Stimulated activated CD8-positive, alpha-beta memory T cell treated with anti-CD3 and anti-CD28 coated beads, Interleukin-2, amount 100 ng/mL, for 1 hour (primary cell): ENCODE results near the gene B4GALT3.

ENCODE experiments used
- DNase-seq, 2 donors: peaks; one replicate each; pipeline ENCODE4 v3.0.0-alpha.2; 2020; ENCODE audit warnings: low read depth in 2 of 2

Gene B4GALT3

DNA sequence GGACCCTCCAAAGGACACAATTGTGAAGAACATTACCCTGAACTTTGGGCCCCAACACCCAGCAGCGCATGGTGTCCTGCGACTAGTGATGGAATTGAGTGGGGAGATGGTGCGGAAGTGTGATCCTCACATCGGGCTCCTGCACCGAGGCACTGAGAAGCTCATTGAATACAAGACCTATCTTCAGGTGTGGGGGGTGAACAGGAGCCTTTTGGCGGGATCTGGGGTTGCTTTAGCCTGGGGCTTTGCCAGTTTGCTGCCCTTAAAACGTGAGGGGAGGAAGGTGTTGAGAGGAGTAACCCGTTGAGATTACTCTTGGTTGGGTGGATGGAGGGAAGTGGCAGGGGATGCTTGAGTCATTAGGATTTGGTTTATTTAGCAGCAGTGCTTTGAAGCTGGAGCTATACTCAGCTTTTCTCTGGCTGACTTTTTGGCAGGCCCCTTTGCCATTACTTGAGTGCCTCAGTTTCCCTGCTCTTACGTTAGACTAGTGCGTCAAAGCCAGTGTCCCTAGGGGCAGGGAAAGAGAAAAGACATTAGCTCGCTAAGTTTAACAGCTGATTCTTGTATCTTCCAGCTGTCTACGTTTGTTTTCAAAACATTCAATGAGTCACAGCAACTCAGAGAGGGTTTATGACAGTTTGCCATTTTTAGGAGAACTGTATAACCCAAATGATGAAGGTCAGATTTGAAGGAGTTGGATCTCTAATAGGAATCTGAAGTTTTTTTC lies 29.3 kb upstream of the B4GALT3 start:
- DNase-seq = no peak

- DNase-seq = peak; percentile 90 to 92
These were observed 24.8 kb upstream of the B4GALT3 start, which contains the start of gene NDUFS2 for GRCh38 chr1:161201836-161202712. NDUFS2 (plus strand) TSS chr1:161202367; CDS start chr1:161202386, 19 bp downstream.

DNA sequence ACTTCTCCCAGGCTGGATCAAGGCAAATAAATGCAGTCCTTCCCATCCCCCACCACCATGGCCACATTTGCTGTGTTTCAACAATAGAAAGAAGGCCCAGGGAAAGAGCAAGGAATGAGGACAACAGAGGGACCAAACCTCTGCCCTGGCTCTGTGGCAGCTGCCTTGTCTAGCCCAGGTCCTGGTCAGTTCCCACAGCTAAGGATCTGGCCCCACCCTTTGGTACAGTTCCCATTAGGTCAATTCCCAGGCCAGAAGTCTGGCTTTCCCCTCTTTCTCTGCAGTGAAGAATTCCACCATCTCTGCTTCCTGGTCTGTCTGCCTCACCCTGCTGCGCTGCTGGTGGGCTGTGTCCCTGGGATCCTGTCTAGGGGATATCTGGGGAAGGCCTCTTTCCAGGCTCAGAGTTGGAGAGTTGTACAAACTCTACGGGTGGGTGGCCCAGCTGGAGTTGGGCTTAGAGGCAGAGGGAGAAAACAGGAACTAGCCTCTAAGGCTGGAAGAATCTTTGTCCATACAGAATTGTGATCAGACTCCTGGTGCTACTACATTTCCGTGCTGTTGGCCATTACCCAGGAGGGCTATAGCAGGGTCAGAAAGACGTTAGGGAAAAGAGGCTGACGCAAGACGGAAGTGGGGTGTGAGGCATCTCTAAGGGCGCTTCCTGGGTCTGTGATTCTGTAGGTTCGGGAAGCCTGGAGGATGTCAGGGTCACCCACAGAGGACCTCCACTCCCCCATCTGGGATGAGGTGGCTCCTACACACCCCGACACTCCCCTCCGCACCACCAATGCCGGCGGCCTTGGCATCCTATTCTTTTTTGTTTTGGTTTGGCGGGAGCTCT lies 23.9 kb upstream of the B4GALT3 start:
- no peak for DNase-seq

GRCh38 chr1:161200421-161200991 lies 23.2 kb upstream of the B4GALT3 start:
- DNase-seq = no peak

GRCh38 chr1:161199506-161200139 lies 22.3 kb upstream of the B4GALT3 start:
- DNase-seq = no peak

- no peak for DNase-seq
These were observed 21.7 kb upstream of the B4GALT3 start, which contains the start of gene ADAMTS4 for GRCh38 chr1:161198897-161199431. ADAMTS4 (minus strand) TSS chr1:161199054; CDS start chr1:161198627, 427 bp downstream.

GRCh38 chr1:161198194-161198896 lies 21.0 kb upstream of the B4GALT3 start:
- DNase-seq = no peak

DNA sequence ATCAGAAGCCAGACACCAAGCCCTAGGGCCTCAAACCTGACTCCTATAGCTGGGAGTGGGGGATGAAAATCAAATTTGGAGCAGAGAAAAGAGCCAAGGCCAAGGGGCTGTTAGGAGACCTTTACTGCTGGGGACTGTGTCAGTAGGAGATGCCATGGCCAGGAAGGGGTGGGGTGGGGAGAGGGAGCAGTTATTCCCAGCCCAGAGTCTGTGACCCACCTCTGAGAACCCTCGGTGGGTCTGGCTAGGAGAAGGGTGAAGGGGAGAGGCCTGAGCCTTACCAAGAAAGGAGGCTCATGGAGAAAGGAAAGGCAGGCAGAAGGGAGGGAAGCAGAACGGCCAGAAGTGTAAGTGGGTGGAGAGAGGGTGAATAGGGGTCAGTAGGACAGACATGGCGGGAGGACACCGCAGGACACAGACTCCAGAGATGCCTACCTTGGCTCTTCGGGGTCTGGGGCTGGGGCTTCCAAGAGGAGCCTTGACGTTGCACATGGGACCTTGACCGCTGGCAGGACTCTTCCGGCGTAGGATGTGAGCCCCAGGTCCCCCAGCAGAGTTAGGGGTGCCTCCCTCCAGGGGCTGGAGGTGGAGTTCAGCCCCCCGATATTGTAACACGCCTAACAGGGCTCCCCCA lies 20.4 kb upstream of the B4GALT3 start:
- DNase-seq = no peak

DNA sequence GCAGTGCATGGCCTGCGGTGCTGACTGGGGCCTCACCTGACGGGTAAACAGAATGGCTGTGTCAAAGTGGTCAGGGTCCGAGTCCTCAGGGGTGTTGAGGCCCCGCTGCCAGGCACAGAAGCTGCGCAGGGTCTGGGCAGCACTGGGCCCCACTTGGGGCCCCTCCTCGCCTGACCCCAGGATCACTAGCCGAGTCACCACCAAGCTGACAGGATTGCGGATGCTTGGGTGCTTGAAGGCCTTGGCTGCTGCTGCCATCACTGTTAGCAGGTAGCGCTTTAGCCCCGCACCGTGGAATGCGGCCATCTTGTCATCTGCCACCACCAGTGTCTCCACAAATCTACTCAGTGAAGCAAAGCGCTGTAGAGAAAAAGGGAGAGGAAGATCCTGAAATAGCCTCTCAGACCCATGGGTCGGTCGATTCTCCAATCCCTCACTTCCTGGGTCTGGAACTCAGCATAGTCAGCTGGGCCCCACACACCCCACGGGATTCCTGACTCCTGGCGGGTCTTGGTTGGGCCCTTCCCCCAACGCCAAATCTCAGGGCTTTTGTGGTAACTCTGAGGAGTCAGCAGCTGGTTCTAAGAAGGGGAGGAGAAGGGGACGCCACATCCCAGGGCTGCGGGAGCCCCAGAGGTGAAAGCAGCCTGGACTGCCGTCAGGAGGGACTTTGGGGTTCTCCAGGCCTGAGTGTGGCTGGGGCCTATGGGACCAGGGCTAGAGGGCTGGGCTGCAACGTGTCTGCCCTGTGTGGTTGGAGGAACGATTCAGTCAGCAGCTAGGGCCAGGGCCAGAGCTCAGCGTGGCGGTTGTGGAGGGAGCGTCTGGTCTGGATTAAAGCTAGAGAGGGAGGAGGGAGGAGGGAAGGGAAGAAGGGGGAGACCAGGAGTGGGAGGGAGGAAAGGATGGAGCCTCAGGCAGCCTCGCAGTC lies 19.5 kb upstream of the B4GALT3 start:
- DNase-seq = no peak

GRCh38 chr1:161196111-161196510 lies 18.8 kb upstream of the B4GALT3 start:
- no peak for DNase-seq

DNA sequence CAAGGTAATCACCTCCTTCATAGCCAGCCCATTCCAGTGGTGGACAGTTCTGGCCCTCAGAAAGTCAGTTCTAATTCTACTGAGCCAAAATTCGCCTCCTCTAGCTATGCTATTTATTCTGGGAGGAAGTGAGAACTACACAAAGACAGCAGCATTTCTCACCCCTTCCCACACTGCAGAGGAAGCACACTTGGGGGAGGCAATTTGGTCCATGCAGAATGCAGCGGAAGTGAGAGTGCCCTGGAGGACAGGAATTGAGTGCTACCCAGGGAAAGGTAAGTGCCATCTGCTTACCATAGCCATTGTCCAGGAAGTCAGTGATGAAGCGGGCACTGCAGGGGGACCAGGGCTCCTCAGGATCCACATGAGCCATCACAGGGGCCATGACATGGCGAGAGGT lies 17.9 kb upstream of the B4GALT3 start:
- DNase-seq = no peak

- DNase-seq = no peak
These were observed 16.4 kb upstream of the B4GALT3 start for GRCh38 chr1:161193561-161194235.

DNA sequence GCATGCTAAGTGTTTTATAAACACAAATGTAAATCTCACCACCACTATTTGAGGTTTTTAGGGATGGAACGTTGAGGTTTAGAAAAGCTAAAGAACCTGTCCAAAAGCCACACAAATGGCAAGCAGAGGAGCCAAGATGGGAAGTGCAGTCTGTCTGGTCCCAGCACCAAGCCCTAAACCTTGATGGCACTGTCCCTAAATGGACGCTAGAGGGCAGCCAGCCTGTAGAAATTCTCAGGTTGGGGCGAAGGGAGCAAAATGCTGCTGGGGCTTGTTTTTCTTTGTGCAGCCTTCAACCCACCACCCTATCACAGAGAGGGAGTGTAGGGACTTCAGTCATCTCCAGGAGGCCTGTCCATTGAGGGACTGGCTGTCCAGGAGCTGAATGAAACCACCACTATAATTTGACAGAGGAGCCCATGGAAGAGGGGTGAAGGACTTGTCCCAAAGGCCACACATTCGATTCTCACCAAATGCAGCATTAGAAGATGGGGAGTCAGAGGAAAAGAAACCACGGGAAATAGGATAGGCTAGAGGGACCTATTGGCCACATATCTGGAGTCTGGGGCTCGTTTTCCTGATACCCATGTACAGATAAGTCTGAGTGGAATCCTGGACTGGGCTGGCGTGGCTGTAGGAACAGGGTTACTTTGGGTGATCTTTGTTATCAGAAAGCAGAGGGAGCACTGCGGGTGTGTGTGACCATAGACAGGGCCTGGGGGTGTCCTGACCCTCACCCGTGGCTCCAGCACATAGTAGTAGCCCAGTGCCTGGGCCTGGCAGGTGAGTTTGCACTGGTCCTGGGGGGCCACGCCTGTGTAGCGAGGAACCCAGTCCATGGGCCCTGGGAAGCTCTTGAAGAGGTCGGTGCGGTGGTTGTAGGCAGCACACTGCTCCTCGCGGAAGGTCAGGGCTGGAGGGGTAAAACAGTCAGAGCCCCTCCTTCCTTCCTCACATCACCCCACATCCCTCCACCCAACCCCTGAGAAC lies 15.5 kb upstream of the B4GALT3 start:
- DNase-seq = peak in 1 of 2 donors; percentile 35

DNA sequence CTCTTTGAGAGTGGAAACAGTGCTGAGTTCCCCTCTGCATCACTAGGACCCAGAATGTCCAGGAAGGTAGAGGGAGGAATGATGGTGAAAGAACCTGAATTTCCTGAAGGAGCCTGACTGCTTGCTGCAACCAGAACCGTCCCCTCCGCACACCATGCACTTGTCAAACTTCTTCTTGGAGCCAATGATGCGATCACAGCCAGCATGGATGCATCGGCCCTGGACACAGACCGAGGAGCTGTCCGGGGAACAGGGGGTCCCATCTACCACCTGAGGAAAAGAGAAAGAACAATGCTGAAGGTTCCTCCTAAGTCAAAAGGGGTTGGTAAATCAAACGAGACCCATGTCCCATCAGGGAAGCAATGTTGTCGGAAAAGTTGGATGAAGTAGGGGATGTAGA lies 14.7 kb upstream of the B4GALT3 start:
- DNase-seq = no peak

DNA sequence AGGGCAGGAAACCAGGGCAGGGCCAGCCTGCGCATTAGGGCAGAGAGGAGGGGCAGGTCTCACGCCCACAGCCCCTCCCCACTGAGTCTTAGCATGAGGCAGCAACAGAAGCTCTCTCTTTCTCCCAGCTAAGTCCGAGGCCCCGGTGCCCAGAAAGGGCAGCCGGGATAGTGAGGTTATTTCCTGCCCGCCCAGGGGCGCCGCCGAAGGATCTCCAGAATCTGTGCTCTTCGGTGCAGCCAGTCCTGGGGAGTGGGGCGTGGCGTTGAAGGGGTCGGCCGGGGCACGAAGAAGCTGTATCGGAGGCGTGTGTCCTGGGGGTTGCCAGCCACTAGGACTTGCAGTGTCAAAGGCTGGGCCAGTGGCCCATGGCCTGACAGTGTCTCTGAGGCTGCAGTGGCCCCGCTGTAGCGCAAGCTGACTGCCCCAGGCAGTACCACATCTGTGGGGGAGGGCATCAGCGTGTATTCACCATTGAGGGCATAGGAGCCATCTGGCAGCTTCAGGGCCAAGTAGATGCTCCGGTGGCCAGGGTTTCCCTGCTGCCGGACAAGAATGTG lies 13.7 kb upstream of the B4GALT3 start:
- DNase-seq = no peak

GRCh38 chr1:161189036-161189435 lies 11.7 kb upstream of the B4GALT3 start:
- DNase-seq = no peak
